ENCODE results near the gene AMPD3. TPM values are rescaled to one million over a fixed set of nuclear protein-coding genes. Genes with fewer than 3 reads are reported as not detected.

The AMPD3 gene
- 3.4 TPM for total RNA-seq
- long read RNA-seq, partial matches to known transcripts: 0 of 1 reads
- long read RNA-seq, other reads (novel, unspliced or antisense): 1 of 1 reads

DNA sequence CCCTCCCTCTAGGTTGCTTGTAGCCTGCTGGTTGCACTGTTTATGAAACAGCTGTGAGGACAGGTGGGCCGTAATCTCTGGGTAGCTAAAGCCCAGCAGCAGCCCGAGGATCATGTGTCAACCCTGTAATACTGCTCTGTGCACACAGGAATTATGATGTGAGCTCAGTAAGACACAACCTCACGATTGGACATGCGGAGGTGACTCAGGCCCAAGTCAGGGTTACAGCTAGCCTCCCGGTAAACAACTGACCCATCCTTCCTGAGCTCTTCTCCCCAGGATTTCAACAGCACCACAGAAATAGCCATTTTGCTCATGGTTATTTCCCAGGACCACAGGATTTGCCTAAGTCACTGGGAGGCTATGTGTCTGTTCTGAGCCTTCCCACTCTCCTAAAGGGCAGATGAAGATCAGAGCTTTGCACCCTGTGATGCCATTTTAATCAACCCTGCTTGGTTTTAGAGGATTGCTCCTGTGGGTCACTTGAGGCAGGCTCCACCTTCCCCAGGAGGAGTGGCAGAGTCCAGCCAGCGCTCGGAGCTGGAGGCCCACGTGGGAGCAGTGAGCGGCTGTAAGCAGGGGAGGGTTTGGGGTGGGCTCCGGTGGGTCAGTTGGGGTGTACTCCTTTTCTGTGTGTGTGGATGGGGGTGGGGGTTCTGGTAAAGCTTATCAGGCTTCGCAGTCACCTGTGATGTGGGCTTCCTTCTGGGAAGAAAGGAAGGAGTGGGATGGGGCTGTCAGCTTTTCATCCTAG lies at the start of gene AMPD3:
Gene AMPD3, plus strand, starts transcription at position 387 of the 754 bp plus-strand sequence. CDS start 6,256 bp downstream, outside the sequence.
- no peak within 1 kb of the TSS for H3K27ac ChIP-seq (replicated peaks)
- intact Hi-C loops (cut with micrococcal nuclease): no loop called here
- H3K9me3 ChIP-seq (replicated peaks): no peaks in the 10 kb centered on the region
- peaks cover 42% of the 10 kb centered on the region for H3K27me3 ChIP-seq (ENCODE audit: low read depth)
- no peak for DNase-seq
- no peak for TF ChIP-seq CTCF (IDR thresholded peaks at IDR 0.05; ENCODE audit: borderline replicate concordance)
- peak within 1 kb of the TSS; percentile 48 for H3K4me3 ChIP-seq
- H3K4me1 ChIP-seq: peaks cover 27% of the 10 kb centered on the region
- H3K36me3 ChIP-seq: no peaks in the 10 kb centered on the region

GRCh38 chr11:10405865-10406592 lies 49.0 kb upstream of the AMPD3 start:
- DNase-seq: peak; percentile 49
- H3K4me1 ChIP-seq: peaks cover 18% of the 10 kb centered on the region

GRCh38 chr11:10407055-10407454 lies 48.0 kb upstream of the AMPD3 start:
- intact Hi-C loops (cut with micrococcal nuclease): loop anchor here (5.0 kb wide), 1 partner anchor 330 kb away; no protein-coding TSS in a partner anchor
- no peak for DNase-seq

More at GRCh38 chr11:10405865-10406592, 49.0 kb upstream of the AMPD3 start:
- Histone ChIP-seq H3K4me3 (no peak overlapping the region), H3K27me3 (ENCODE audit: low read depth) (no peaks in the 10 kb centered on the region), H3K36me3 (no peaks in the 10 kb centered on the region), H3K9me3 (replicated peaks) (no peaks in the 10 kb centered on the region), H3K27ac (replicated peaks) (no peak overlapping the region)
- peak; percentile 81 for TF ChIP-seq CTCF (IDR thresholded peaks at IDR 0.05; ENCODE audit: borderline replicate concordance)
- intact Hi-C loops (cut with micrococcal nuclease): loop anchor here (5.0 kb wide), 1 partner anchor 331 kb away; no protein-coding TSS in a partner anchor

DNA sequence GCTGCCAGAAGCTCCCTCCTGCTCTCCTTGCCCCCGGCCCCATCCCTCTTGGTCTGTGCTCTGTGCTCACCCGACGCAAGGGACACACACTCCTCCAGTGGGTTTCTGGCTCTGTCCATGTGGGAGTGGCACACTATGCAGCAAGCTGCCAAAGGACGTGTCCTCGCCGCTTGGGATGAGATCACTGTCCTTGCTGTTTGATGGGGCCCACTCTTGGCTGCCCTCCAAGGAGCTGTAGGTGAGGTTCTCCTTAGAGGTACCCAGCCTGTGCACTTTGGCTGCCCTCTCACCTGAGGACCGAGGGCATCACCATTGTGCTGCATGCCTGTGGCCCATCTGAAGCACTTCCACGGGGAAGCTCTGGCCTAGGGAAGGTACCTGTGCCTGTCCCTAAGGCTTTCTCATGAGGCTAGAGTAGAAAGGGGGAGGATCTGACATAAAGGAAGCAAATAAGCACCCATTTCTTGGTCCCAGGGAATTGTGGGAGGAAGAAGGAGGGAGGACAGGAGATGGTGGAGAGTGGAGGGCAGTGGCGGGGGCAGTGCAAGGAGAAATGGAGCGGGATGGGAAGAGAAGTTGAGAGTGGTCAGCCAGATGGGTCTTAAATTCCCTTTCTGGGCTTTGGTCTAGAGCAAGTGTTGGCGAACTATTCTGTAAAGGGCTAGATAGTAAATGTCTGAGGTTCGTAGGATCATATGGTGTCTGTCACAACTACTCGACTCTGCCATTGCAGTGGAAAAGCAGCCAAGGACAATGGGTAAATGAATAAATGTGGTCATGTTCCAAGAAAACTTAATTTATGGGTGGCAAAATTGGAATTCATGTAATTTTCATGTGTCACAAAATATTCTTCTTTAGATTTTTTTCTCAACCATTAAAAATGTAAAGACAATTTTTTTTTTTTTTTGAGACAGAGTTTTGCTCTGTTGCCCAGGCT lies 47.0 kb upstream of the AMPD3 start:
- no peak for TF ChIP-seq CTCF (IDR thresholded peaks at IDR 0.05; ENCODE audit: borderline replicate concordance)
- intact Hi-C loops (cut with micrococcal nuclease): loop anchor here (5.0 kb wide), 1 partner anchor 329 kb away; no protein-coding TSS in a partner anchor
- H3K27me3 ChIP-seq (ENCODE audit: low read depth): no peaks in the 10 kb centered on the region
- H3K27ac ChIP-seq (replicated peaks): no peak overlapping the region
- H3K9me3 ChIP-seq (replicated peaks): no peaks in the 10 kb centered on the region
- no peak overlapping the region for H3K4me3 ChIP-seq
- DNase-seq: peak; percentile 31
- H3K36me3 ChIP-seq: no peaks in the 10 kb centered on the region
- peaks cover 18% of the 10 kb centered on the region for H3K4me1 ChIP-seq

More at GRCh38 chr11:10407055-10407454, 48.0 kb upstream of the AMPD3 start:
- Histone ChIP-seq H3K4me3 (no peak overlapping the region), H3K36me3 (no peaks in the 10 kb centered on the region), H3K9me3 (replicated peaks) (no peaks in the 10 kb centered on the region), H3K27me3 (ENCODE audit: low read depth) (no peaks in the 10 kb centered on the region), H3K27ac (replicated peaks) (no peak overlapping the region), H3K4me1 (peaks cover 18% of the 10 kb centered on the region)
- TF ChIP-seq CTCF (IDR thresholded peaks at IDR 0.05; ENCODE audit: borderline replicate concordance): no peak

All from left ventricle myocardium inferior (tissue), 1 donor.